ENCODE results near the gene ZMYND19.
"Not testable (repeated sequence)": the region's sequence is repeated elsewhere in the genome, so short reads cannot be mapped to it uniquely, and the experiment has no call there.

DNA sequence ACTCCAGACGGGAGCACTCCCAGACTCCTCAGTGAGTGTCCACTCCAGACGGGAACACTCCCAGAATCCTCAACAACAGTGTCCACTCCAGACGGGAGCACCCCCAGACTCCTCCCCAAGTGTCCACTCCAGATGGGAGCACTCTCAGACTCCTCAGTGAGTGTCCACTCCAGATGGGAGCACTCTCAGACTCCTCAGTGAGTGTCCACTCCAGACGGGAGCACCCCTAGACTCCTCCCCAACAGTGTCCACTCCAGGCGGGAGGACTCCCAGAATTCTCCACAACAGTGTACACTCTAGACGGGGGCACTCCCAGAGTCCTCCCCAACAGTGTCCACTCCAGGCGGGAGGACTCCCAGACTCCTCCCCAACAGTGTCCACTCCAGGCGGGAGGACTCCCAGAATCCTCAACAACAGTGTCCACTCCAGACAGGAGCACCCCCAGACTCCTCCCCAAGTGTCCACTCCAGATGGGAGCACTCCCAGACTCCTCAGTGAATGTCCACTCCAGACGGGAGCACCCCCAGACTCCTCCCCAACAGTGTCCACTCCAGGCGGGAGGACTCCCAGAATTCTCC, 57.3 kb downstream of the ZMYND19 start:
- TF ChIP-seq, protein P1, sequence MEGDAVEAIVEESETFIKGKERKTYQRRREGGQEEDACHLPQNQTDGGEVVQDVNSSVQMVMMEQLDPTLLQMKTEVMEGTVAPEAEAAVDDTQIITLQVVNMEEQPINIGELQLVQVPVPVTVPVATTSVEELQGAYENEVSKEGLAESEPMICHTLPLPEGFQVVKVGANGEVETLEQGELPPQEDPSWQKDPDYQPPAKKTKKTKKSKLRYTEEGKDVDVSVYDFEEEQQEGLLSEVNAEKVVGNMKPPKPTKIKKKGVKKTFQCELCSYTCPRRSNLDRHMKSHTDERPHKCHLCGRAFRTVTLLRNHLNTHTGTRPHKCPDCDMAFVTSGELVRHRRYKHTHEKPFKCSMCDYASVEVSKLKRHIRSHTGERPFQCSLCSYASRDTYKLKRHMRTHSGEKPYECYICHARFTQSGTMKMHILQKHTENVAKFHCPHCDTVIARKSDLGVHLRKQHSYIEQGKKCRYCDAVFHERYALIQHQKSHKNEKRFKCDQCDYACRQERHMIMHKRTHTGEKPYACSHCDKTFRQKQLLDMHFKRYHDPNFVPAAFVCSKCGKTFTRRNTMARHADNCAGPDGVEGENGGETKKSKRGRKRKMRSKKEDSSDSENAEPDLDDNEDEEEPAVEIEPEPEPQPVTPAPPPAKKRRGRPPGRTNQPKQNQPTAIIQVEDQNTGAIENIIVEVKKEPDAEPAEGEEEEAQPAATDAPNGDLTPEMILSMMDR (IDR thresholded peaks at IDR 0.05 in 4 of 5, conservative IDR thresholded peaks at IDR 0.05 in 1 of 5) = not testable (repeated sequence)
- not testable (repeated sequence) for TF ChIP-seq POLR2A (IDR thresholded peaks at IDR 0.05)
